SIG-M5 (cell line): ENCODE data around the gene SCYL2.
"Not testable (repeated sequence)": the region's sequence is repeated elsewhere in the genome, so short reads cannot be mapped to it uniquely, and the experiment has no call there.

Source experiments
- DNase-seq: peaks from one replicate; lab custom pipeline; 2025; lab: John Stamatoyannopoulos, UW

Gene SCYL2, protein sequence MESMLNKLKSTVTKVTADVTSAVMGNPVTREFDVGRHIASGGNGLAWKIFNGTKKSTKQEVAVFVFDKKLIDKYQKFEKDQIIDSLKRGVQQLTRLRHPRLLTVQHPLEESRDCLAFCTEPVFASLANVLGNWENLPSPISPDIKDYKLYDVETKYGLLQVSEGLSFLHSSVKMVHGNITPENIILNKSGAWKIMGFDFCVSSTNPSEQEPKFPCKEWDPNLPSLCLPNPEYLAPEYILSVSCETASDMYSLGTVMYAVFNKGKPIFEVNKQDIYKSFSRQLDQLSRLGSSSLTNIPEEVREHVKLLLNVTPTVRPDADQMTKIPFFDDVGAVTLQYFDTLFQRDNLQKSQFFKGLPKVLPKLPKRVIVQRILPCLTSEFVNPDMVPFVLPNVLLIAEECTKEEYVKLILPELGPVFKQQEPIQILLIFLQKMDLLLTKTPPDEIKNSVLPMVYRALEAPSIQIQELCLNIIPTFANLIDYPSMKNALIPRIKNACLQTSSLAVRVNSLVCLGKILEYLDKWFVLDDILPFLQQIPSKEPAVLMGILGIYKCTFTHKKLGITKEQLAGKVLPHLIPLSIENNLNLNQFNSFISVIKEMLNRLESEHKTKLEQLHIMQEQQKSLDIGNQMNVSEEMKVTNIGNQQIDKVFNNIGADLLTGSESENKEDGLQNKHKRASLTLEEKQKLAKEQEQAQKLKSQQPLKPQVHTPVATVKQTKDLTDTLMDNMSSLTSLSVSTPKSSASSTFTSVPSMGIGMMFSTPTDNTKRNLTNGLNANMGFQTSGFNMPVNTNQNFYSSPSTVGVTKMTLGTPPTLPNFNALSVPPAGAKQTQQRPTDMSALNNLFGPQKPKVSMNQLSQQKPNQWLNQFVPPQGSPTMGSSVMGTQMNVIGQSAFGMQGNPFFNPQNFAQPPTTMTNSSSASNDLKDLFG

GRCh38 chr12:100266835-100267602 lies at the start of gene SCYL2, which contains the start of gene DEPDC4:
Gene SCYL2 (plus strand): TSS chr12:100267177. CDS start chr12:100282971, 15,794 bp downstream.
Gene DEPDC4 (minus strand): TSS chr12:100267079. CDS start chr12:100267076, 3 bp downstream.
- peak; percentile 78 for DNase-seq

DNA sequence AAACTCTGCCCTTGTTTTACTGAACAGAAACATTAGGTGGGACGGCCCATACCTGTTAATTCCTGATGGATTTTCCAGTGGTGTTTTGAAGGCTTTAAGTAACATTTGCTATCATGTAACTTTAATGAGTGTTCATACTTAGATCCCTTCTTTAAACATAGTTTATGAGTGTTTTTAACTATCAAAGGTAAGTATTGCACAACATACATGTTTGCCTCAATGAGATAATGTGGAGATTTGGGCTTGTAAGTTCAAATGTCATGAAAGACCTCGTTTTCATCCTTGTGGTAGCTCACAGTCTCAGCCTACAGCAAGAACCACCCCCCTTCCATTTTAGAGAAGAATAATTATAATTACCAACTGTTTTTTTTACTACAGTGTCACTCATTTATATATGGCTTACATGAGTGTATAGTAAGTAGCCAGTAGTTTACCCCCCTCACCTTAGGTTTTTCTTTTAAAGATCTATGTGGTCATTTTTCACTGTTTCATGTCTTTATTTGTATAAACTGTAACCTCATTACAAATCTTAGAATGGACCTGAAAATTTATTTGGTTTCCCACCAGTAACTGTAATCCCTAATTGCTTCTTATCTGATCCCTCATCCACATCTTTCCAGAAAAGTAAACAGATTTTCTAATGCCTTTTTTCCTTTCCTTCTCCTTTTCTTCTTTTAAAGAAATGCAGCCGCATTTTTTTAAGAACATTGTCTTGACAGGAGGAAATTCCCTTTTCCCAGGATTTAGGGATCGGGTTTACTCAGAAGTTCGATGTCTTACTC lies 47.5 kb upstream of the SCYL2 start:
- DNase-seq, result no peak

DNA sequence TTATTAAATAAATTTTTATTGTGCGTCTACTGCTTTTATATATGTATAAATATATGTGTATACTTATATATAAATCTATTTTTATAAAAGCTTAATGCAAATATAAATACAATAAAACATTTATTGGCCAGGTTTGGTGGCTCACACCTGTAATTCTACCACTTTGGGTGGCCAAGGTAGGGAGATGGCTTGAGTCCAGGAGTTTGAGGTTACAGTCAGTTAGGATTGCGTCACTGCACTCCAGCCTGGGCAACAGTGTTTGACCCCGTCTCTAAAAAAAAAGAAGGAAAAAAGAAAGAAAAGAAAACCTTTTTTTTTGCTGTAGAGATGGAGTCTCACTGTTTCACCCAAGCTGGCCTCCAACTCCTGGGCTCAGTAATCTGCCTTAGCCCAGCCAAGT lies 45.5 kb upstream of the SCYL2 start:
- no peak for DNase-seq

- not testable (repeated sequence) for DNase-seq
Measured at GRCh38 chr12:100222173-100222572, 44.8 kb upstream of the SCYL2 start.

DNA sequence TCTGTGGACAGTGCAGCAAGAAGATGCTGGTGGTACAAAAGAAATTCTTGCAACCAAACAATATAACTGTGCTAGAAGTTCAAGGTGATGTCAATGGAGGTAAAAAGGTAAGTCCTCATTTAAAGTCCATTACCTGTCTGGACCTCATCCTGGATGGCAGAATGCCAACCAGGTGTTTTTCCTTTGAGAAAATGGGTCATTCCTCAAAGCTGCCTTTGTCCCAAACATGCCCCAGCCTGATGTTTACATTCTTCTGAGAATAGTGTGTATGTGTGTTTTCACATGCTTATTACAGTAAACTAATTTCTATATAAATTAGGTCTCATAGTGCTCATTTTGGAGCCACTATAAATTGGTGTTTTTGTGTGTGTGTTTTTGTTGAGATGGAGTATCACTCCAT lies 41.5 kb upstream of the SCYL2 start:
- DNase-seq, result no peak

GRCh38 chr12:100229036-100229635 lies 37.8 kb upstream of the SCYL2 start:
- no peak for DNase-seq

DNA sequence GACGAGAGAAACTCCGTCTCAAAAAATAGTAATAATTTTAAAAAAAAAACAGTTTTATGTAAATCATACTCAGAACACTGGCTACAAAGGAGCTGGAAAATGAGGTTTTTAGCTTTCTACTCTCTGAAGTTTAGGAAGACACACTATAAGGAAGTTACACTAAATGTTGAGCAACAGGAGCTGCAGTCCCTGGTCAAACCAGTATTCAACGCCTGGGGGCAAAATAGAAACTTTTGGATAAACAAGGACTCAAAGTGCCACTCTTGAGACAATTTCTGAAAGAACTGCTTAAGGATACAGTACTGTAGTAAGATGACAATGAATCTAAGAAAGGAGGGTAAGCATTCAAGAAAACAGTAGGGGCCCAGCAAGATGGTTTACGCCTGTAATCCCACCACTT lies 37.1 kb upstream of the SCYL2 start:
- DNase-seq, result peak; percentile 34

GRCh38 chr12:100231873-100232272 lies 35.1 kb upstream of the SCYL2 start:
- DNase-seq, result not testable (repeated sequence)

- DNase-seq, result no peak
Measured at GRCh38 chr12:100234166-100234565, 32.8 kb upstream of the SCYL2 start.

GRCh38 chr12:100234591-100235304 lies 32.2 kb upstream of the SCYL2 start:
- DNase-seq, result no peak

DNA sequence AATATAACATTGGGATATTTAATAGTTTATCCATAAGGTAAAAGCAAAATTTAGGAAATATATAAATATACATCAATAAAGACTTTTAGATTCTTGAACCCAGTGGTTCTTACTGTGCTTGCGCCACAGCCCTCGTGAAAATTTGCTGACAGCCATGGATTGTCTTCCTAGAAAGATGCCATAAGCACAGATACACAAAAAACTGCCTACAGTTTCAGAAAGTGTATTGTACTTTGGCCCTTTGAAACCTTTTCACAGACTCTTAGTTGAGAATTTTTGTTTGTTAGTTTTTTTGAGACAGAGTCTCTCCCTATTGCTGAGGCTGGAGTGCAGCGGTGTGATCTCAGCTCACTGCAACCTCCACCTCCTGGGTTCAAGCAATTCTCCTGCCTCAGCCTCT lies 28.2 kb upstream of the SCYL2 start:
- DNase-seq, result no peak

- no peak for DNase-seq
Measured at GRCh38 chr12:100239589-100239988, 27.4 kb upstream of the SCYL2 start.

- no peak for DNase-seq
Measured at GRCh38 chr12:100243137-100243536, 23.8 kb upstream of the SCYL2 start.

DNA sequence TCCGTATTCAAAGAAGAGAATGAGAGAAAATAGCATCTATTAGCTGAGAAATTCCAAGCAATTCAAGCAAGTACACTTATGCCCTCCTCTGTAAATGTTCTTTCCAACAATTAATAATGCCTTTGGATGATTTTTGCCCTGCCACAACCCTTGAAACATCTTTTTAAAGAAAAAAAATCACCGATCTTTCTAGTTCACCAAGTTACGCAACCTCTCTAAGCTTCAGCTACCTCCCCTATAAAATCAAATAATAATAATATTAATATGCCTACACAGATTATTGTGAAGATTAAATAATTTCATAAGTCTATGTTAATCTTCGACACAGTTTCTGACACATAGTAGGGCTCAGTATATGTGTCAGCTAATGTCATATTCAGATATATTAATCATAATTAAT lies 19.2 kb upstream of the SCYL2 start:
- DNase-seq, result no peak

DNA sequence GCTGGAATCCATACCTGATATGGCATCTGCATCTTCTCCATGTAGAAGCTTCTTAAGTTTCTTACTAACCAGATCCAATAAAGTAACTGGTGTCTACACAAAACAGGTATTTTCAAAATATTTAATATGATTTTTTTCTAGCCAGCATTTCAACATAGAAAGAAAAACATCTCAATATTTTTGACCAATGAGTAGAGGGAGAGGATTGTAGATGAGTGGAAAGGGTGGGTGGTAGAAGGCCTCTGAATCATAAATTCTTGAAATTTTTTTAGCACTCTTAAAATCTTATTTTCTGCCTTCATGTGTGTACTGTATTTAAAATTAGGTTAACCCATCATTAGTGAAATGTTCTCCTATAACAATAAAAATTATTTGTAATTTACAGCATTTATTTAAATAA lies 18.1 kb upstream of the SCYL2 start:
- DNase-seq, result no peak

GRCh38 chr12:100249941-100250340 lies 17.0 kb upstream of the SCYL2 start:
- DNase-seq, result no peak

- DNase-seq, result no peak
Measured at GRCh38 chr12:100251917-100252316, 15.1 kb upstream of the SCYL2 start.

- no peak for DNase-seq
Measured at GRCh38 chr12:100253437-100253836, 13.5 kb upstream of the SCYL2 start.

GRCh38 chr12:100254876-100255275 lies 12.1 kb upstream of the SCYL2 start:
- DNase-seq, result no peak

DNA sequence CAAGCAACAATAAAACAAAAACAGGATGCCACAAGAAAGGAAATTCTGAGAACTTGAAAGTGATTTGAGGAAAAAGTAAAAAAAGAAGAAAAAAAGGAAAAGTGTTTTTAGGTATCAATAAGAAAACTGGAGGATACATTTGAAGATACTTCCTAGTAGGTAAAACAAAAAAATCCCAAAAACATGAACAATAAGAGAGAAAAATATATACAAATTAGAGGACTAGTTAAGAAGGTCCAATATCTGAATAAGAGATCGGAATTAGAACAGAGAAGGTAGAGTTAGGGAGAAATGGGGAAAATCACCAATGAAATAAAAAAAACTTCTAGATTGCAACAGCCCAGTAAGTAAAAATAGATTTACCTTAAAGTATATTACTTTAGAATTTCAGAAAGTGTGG lies 8.8 kb upstream of the SCYL2 start:
- DNase-seq, result no peak
